Stimulated activated CD4-positive, alpha-beta T cell treated with anti-CD3 and anti-CD28 coated beads, Interleukin-12 subunit alpha, Interleukin-12 subunit beta, amount 100 ng/mL, for 4 hours (primary cell): ENCODE data around the gene FAM187B.
A peak's percentile ranks its signal among the peaks of the same experiment; 100 is the strongest.
"Not testable (repeated sequence)": the region's sequence is repeated elsewhere in the genome, so short reads cannot be mapped to it uniquely, and the experiment has no call there.

Experiments
- DNase-seq: peaks from one replicate; pipeline ENCODE4 v3.0.0-alpha.2; 2020

Gene FAM187B

DNA sequence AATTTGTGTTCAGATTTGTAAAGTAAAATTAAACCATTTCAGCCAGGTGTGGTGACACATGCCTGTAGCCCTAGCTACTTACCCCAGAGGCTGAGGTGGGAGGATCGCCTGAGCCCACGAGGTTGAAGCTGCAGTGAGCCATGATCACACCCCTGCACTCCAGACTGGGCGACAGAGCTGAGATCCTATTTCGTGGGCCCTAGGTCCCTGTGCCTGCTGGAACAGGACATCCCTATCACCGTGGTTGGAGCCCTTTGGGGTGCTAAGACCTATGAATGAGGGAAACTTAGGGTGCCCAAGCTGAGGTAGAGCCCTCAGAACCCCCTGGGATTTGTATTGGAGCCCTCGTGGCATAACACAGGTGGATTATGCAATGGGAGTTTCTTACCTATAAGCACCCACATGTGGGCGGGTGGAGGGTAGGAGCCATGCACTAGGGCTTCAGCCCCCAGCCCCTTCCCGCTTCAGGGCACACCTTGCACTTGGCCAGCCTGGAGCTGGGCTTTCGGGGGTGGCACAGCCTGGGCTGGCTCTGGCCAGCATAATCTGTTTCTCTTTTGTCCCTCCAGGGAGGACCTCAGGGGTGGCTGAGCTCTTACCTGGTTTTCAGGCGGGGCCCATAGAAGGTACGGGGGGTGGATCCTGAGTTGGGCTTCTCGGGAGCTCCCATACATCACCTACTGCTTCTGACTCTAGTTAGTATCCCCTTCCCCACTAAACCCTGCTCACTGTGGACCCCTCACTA is 33.0 kb upstream of the FAM187B start:
- no peak for DNase-seq

DNA sequence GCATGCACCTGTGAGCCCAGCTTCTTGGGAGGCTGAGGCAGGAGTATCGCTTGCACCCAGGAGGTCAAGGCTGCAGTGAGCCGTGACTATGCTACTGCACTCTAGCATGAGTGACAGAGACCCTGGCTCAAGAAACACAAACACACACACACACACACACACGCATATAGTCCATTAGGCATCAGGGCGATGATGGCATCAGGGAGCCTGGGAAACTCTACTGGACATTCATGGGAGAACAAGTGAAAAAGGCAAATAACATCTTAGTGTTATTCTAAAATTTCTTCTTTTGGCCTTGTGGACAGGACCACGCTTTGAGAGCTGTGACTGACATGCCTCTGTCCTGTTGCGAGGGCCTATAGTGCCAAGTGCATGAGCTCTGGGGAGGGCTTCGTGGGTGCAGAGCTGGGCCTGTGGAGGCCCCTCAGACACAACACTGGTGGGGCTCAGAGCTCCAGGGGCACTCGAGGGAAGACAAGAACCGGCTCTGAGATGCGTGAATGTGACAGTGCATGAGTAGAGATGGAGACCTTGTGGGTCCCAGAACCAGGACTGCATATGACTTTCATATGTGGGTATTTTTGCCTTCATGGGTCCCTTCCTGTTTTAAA is 32.3 kb upstream of the FAM187B start:
- no peak for DNase-seq

DNA sequence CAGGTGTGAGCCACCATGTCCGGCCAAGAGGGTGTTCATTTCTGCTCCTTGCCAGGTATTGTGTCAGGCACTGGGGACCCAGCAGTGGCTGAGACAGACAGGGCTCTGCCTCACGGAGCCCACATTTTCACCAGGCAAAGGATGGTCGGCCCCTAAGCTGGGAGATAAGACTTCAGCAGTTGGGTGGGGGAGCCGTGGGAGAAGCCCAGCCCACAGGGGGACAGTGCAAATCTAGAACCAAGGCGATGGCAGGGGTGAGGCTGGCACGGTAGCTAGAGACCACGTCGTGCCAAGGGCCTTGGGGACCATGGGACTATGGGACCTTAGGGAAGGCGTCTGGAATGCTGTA is 28.5 kb upstream of the FAM187B start:
- DNase-seq = no peak

DNA sequence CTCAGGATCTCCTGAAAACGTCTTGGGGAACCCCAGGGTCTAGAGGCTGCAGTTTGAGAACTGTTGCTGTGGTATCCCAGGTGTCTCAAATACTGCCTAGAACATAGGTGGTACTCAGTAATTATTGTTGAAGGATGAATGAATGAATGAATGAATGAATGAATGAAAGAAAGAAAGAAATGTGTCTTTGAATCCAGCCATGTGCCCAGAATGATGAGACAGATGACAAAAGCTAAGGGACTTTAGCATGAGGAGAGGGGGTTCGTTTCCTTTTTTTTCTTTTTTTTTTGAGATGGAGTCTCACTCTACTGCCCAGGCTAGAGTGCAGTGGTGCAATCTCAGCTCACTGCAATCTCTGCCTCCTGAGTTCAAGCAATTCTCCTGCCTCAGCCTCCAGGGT is 28.0 kb upstream of the FAM187B start:
- no peak for DNase-seq

DNA sequence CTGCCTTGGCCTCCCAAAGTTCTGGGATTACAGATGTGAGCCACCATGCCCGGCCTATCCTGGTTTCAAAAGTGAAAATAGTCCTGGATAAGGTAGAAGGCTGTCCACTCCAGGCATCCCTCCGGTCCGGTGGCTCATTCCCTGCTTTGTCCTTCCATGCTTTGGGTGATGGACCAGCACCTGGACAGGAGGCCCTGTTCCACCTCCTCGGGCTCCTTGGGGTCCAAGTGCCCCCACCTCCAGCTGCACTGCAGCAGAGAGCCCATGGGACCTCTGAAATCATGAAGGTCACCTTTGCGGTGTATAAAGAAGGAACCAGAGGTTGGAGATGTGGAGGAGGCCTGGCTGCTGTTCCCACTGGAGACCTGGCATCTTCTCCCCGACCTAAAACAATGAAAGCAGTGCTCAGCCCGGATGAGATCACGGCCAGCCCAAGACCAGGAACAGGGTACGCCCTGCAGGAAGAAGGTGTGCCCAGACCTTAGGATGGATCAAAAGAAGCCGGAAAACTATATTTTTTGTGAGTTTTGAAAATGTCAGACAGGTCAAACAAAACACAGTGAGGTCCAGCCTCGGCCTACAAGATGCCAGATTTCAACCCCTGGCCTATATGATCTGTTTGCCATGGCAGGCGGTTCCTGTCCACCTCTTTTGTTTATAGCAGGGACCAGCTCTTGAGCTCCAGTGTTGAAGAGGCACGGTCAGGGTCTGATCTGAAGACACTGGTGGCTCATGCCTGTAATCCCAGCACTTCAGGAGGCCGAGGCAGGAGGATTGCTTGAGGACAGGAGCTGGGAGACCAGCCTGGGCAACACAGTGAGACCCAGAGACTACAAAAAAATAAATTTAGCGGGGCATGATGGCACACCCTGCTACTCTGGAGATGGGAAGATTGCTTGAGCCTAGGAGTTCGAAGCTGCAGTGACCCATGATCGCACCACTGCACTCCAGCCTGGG is 26.1 kb upstream of the FAM187B start:
- no peak for DNase-seq

DNA sequence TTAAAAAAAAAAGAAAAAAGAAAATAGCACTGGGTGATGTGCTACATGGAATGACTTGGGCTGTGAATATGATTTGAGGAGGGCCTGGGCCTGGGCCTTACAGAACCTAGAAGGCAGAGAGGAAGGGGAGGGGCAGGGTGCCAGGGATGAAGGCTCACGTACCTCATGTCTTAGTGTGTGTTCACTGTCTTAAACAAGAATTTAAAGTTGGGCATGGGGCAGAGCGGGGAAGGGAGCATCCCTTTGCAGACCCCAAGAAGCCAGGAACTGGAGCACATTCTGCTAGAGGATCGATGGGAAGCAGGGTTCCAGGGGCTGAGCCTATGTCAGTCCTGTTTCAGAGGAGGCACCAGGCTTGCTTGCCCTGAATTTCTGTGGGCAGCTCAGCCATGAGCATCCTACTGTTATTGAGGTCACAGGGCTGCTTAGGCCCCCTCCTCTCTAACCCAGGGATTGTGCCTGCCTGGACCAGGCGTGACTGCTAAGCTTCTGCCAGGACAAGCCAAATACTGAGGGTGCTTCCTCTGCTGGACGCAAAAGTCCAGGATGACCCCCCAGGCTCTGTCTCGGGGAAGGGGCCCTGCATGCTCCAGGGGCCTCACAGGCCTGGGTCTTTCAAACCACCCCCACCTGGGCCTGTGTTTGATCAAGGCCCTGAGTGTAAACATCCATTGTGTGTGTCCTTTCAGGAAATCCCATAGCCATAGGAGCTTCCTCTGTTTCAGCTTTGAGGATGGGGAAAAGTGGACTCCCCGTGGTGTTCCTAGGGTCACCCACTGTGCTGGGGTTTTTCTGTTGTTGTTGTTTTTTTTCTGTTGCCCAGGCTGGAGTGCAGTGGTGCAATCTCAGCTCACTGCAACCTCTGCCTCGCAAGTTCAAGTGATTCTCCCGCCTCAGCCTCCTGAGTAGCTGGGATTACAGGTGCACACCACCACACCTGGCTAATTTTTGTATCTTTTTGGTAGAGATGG is 25.1 kb upstream of the FAM187B start:
- no peak for DNase-seq

DNA sequence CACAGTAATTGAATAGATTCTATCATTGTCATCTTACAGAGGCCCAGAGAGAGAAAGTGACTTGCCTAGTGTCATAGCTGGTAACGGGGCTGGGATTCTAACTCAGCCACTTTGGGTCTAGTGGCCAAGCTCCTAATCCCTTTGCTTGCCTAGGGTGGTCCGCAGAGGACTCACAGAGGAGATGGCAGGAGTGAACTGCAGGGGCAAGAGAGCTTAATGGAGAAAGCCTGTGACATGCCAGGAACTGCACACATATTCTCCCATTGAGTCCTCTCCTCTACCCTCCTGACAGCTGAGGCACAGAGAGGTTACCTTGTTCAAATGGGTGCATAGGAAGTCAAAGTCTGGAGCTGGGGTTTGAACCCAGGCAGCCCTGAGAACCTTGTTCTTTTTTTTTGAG is 22.9 kb upstream of the FAM187B start:
- DNase-seq = no peak

DNA sequence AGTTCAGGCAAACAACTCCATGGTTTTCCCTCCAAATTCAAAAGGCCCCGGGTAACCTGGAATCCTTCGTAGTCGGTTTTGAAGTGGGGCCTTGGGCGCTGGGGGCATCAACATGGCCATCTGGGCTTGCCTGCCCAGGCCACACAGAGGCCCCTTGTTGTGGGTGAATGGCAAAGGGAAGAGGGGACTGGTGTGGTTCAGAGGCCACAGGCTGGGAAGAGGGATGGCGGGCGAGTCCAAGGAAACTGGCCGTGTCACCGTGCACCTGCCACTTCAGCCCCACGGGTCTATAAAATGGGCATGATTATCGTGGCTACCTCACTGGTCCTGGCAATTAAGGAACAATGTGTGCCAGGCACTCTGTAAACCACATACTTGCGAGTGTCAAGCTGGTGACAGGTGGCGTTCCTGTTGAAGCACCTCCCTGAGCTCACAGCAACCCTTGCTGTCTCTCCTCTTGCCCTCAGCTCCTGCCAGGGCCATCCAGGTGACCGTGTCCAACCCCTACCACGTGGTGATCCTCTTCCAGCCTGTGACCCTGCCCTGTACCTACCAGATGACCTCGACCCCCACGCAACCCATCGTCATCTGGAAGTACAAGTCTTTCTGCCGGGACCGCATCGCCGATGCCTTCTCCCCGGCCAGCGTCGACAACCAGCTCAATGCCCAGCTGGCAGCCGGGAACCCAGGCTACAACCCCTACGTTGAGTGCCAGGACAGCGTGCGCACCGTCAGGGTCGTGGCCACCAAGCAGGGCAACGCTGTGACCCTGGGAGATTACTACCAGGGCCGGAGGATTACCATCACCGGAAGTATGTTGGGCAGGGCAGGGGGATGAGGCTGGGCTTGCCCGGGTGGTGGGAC is 21.5 kb upstream of the FAM187B start:
- DNase-seq = no peak

DNA sequence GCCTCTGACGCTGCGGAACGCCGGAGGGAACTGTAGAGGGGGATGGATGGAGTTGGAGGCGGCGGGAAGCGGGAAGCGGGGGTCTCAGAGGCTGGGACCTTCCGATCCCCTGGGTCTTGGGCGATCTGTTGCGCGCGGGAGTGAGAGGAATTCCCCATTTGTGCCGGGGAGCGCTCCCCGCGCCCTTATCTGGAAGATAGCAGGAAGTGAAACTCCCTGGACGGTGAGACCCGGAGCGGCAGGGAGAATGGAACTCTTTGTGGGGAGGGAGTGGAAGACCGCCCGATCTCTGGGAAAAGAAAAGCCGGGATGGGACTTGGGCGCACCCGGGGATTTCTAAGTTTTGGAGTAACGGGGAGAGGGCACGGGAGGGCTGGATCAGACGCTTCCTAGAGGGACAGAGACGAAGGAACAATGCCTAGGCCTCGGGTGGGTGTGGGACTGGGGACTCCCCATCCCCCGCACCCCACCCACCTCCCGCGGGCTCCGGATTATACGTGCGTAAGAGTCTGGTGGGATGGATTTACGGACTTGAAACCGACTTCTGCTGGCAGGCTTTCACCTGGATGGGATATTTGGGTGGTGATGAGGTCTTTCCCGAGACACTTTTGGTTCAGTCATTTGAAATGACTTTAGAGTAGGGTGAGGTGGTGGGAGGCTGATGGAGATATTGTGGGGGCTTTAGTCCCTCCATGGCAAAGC is 20.8 kb upstream of the FAM187B start:
- no peak for DNase-seq

DNA sequence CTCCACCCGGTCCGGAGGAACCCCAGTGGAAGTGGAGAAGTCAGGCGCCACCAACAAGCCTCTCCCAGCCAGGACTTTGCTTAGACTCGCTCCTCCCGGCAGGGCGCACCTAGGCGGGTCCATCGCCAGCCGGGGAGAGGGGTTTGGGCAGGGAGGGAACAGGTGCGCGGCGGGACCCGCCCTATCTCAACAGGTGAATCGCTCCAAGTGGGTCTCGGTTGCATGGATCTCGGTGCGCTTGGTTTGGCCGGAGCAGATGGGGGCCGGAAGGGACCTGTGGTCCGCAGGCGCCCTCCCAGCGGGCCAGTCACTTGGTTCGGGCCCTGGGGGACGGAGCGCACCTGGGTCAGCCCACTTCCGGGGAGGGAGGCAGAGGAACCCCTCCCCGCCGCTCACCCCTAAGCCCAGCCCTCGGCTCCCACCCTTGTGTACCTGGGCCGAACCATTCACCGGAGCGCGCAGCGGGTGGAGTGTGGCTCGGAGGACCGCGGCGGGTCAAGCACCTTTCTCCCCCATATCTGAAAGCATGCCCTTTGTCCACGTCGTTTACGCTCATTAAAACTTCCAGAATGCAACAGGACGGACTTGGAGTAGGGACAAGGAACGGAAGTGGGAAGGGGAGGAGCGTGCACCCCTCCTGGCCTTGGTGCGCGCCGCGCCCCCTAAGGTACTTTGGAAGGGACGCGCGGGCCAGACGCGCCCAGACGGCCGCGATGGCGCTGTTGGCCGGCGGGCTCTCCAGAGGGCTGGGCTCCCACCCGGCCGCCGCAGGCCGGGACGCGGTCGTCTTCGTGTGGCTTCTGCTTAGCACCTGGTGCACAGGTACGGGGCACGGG is 20.0 kb upstream of the FAM187B start, which contains the start of gene LSR:
LSR (plus strand) TSS at position 693 of the 836 bp plus-strand sequence; CDS start at position 714, 21 bp downstream.
- DNase-seq = peak; percentile 68

DNA sequence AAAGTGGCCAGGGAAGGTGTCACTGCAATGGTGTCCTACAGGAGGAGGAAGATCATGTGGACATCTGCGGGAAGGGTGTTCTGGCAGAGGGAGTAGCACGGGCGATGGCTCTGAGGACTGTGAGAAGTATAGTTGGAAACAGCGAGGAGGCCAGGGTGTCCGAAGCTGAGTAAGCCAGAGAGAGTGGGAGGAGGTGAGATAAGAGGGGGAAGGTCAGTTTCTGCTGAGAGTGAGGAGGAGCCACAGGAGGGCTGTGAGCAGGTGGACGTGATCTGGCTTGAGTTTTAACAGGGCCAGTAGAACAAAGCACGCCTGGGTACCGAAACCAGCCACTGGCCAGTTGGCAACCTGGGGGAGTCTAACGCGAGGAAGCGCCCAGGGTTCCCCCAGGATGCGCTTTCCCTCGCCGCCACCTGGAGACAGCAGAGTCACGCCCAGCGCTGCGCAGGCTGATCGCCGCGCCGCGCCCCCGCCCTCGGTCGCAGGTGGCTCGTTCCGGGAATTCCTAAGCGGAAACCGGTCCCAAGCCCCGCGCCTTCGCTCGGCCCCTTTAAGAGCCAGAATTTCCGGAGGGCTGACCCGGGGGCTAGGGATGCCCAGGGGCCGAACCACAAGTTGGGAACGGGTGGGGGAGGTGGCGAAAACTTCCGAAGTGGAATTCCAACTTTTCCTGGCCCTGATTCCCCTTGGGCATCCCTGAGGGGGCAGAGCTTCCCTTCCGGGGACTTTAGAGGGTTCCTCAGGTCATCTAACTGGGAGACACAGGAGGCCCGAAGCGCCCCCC is 19.2 kb upstream of the FAM187B start:
- DNase-seq = peak; percentile 59

DNA sequence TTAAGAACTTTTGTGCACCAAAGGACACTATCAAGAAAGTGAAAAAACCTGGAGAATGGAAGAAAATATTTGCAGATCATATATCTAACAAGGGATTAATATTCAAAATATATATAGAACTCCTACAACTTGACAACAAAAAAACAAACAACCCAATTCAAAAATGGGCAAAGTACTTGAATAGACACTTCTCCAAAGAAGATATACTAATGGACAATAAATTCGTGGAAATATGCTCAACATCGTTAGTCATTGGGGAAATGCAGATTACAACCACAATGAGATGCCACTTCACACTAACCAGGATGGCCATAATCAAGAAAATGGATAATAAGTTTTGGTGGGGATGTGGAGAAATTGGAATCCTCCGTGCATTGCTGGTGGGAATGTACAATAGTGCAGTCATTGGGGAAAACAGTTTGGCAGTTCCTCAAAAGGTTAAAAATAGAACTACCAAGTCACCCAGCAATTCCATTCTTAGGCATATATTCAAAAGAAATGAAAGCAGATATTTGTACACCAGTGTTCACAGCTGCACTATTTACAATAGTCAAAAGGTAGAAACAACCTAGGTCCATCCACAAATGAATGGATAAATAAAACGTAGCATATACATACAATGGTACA is 18.0 kb upstream of the FAM187B start:
- DNase-seq = no peak

DNA sequence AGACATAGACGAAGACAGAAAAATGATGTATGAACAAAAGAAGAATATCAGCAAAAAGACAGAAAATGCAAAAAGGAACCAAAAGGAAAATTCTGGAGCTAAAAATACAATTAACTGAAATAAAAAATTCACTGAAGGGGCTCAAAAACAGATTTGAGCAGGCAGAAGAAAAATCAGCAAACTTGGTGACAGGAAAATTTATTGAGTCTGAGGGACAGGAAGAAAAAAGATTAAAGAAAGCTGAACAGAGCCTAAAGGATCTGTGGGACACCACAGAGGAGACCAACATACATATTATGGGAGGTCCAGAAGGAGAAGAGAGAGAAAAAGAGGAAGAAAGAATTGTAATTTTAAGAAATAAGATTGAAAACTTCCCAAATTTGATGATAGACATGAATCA is 12.9 kb upstream of the FAM187B start:
- DNase-seq = no peak

DNA sequence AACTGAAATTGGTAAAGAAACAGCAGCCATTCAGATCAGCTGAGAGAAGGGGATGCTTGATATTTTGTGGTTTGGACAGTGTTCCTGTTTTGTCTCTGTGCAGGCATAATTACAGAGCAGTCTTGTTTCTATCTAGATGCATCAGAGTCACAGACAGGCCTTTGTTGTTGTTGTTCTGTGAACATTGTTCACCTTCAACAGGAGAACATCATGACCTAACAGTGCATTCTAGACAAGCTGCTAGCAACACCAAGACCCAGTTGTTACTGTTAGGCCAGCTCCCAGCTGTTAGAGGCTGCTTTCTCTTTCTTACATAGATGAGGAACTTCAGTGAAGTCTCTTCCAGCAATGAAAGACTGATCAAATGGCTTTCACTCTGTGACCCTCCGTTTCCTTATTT is 11.8 kb upstream of the FAM187B start:
- DNase-seq = no peak

DNA sequence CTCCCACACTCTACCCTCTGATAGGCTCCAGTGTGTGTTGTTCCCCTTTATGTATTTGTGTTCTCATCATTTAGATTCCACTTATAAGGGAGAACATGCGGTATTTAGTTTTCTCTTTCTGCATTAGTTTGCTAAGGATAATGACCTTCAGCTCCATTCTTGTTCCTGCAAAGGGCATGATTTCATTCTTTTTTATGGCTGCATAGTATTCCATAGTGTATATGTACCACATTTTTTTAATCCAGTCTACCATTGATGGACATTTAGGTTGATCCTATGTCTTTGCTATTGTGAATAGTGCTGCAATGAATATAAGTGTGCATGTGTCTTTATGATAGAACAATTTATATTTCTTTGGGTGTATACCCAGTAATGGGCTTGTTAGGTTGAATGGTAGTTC is 11.1 kb upstream of the FAM187B start:
- DNase-seq = not testable (repeated sequence)

DNA sequence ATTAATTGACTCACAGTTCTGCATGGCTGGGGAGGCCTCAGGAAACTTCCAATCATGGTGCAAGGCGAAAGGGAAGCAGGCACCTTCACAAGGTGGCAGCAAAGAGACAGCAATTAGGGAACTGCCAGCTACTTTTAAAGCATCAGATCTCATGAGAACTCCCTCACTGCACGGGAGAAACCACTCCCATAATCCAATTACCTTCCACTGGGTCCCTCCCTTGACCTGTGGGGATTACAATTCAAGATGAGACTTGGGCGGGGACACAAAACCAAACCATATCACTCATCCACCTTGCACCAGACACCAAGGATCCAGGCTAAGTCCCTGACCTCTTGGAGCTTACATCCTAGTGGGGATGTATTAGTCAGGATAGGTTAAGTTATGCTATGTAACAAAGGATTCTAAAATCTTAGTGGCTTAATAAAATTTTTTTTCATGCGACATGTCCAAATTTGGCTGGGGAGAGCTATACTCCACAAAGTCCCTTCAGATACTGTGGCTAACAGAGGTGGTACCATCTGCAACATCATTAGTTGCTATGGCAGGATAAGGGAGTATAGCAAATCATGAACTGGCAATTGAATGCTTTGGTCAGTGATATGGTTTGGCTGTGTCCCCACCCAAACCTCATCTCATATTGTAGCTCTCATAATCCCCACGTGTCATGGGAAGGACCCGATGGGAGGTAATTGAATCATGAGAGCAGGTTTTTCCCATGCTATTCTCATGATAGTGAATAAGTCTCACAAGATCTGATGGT is 8.3 kb upstream of the FAM187B start:
- no peak for DNase-seq

DNA sequence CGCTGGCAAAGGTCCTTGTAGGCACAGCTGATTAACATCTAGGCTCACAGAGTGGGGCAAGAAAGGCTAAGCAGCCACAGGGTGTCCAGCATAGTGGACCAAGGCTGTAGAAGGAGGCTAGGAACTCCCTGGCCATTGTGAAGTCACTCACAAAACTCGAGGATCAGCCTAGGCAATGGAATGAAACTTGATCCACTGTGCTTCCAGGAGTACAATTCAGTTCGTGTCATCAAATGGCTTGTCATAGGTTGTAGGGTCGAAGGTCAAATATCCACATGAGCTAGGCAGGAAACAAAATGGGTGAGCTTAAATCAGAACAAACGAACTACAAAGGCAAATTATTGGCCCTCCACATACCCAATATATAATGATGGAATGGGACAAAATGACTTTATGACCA is 4.4 kb upstream of the FAM187B start:
- no peak for DNase-seq
